Osteocyte (in vitro differentiated cells): ENCODE measurements around the gene URB2. TPM values are rescaled to one million over a fixed set of nuclear protein-coding genes. Genes with fewer than 3 reads are reported as not detected.
A peak's percentile ranks its signal among the peaks of the same experiment; 100 is the strongest.

ENCODE experiments used
- DNase-seq: peaks from one replicate; pipeline ENCODE4 v3.0.0; 2021; ENCODE audit warnings: mixed read lengths; ENCODE audit not compliant: unreplicated experiment; ENCODE audit errors: extremely low spot score
- H3K27ac Mint-ChIP-seq: one replicate; pipeline ENCODE4 v1.8.0; 2021; ENCODE audit warnings: mild to moderate bottlenecking, mixed read lengths; ENCODE audit not compliant: unreplicated experiment
- H3K27me3 Mint-ChIP-seq: one replicate; pipeline ENCODE4 v1.8.0; 2021; ENCODE audit warnings: mixed read lengths; ENCODE audit not compliant: unreplicated experiment
- H3K36me3 Mint-ChIP-seq: one replicate; pipeline ENCODE4 v1.8.0; 2021; ENCODE audit warnings: mixed read lengths; ENCODE audit not compliant: unreplicated experiment
- H3K4me1 Mint-ChIP-seq: one replicate; pipeline ENCODE4 v1.8.0; 2021; ENCODE audit warnings: mixed read lengths; ENCODE audit not compliant: unreplicated experiment
- H3K4me3 Mint-ChIP-seq: one replicate; pipeline ENCODE4 v1.8.0; 2021; ENCODE audit warnings: mild to moderate bottlenecking, moderate library complexity, mixed read lengths; ENCODE audit not compliant: unreplicated experiment
- H3K9me3 Mint-ChIP-seq: one replicate; pipeline ENCODE4 v1.8.0; 2021; ENCODE audit warnings: mixed read lengths; ENCODE audit not compliant: unreplicated experiment
- long read RNA-seq: library from polyadenylated mRNA; unstranded; transcript quantifications from one replicate; pipeline ENCODE4 v2.0.0, GENCODE V29; 2021
- total RNA-seq: library from RNA; stranded (reverse); gene quantifications from 2 replicates; pipeline ENCODE4 v1.2.1, GENCODE V29; 2021
- TF ChIP-seq, protein P1 (sequence below): fragments of 200-600 bp; sonication (generic); IDR thresholded peaks from 2 replicates; pipeline ENCODE4 v1.5.0; 2021; ENCODE audit warnings: antibody characterized with exemption, mild to moderate bottlenecking, moderate library complexity

Gene URB2
- 11.1 and 11.5 TPM in 2 replicates for total RNA-seq
- long read RNA-seq, full-length matches to known transcripts, result 2 of 15 reads
- long read RNA-seq, partial matches to known transcripts, result 10 of 15 reads
- long read RNA-seq, other reads (novel, unspliced or antisense), result 3 of 15 reads

GRCh38 chr1:229625915-229626831, at the start of gene URB2, which contains the start of gene TAF5L:
TSS of gene URB2 (plus strand) at chr1:229626247. CDS start at chr1:229627634, 1,387 bp downstream.
TSS of gene TAF5L (minus strand) at chr1:229626122. CDS start at chr1:229614482, 11,640 bp downstream.
- TF ChIP-seq, protein P1, sequence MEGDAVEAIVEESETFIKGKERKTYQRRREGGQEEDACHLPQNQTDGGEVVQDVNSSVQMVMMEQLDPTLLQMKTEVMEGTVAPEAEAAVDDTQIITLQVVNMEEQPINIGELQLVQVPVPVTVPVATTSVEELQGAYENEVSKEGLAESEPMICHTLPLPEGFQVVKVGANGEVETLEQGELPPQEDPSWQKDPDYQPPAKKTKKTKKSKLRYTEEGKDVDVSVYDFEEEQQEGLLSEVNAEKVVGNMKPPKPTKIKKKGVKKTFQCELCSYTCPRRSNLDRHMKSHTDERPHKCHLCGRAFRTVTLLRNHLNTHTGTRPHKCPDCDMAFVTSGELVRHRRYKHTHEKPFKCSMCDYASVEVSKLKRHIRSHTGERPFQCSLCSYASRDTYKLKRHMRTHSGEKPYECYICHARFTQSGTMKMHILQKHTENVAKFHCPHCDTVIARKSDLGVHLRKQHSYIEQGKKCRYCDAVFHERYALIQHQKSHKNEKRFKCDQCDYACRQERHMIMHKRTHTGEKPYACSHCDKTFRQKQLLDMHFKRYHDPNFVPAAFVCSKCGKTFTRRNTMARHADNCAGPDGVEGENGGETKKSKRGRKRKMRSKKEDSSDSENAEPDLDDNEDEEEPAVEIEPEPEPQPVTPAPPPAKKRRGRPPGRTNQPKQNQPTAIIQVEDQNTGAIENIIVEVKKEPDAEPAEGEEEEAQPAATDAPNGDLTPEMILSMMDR, result no peak
- Mint-ChIP-seq H3K4me3 (peak within 1 kb of the TSS; percentile 98), H3K27me3 (no peaks in the 10 kb centered on the region), H3K4me1 (peaks cover 37% of the 10 kb centered on the region), H3K36me3 (peaks cover 5% of the 10 kb centered on the region), H3K27ac (peak within 1 kb of the TSS; percentile 92), H3K9me3 (no peaks in the 10 kb centered on the region)
- DNase-seq, result peak; percentile 95

DNA sequence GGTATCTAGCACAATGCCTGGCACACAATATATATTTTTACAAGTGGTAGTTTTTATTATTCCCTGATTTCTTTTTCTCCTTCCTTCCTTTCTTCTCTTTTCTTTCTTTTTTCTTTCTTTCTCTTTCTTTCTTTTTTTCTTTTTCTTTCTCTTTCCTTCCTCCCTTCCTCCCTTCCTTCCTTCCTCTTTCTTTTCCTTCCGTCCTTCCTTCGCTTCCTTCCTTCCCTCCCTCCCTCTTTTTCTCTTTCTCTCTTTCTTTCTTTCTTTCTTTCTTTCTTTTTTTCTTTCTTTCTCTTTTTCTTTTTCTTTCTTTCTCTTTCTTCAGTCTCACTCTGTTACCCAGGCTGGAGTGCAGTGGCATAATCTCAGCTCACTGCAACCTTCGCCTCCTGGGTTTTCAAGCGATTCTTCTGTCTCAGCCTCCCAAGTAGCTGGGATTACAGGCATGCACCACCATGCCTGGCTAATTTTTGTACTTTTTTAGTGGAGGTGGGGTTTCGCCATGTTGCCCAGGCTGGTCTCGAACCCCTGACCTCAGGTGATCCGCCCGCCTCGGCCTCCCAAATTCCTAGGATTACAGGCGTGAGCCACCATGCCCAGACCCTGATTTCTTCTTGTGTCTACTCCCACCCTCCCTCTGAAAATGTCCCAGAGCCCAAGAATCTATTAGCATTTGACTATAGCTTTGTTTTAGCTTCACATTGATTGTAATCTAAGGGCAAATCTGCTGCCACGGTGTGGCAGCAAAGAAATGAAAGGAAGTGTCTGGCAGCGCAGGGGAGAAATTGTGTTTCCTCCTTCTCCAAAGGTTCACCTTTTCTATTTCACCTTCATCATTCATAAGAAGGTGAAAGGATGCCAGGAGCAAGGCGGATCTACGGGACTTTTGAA, 47.6 kb upstream of the URB2 start:
- DNase-seq, result no peak
- H3K27me3 Mint-ChIP-seq, result peaks cover 3% of the 10 kb centered on the region
- peak overlapping the region; percentile 13 for H3K27ac Mint-ChIP-seq
- H3K9me3 Mint-ChIP-seq, result no peaks in the 10 kb centered on the region
- H3K4me1 Mint-ChIP-seq, result peaks cover 23% of the 10 kb centered on the region
- TF ChIP-seq, protein P1, result no peak
- H3K4me3 Mint-ChIP-seq, result no peak overlapping the region
- H3K36me3 Mint-ChIP-seq, result no peaks in the 10 kb centered on the region

DNA sequence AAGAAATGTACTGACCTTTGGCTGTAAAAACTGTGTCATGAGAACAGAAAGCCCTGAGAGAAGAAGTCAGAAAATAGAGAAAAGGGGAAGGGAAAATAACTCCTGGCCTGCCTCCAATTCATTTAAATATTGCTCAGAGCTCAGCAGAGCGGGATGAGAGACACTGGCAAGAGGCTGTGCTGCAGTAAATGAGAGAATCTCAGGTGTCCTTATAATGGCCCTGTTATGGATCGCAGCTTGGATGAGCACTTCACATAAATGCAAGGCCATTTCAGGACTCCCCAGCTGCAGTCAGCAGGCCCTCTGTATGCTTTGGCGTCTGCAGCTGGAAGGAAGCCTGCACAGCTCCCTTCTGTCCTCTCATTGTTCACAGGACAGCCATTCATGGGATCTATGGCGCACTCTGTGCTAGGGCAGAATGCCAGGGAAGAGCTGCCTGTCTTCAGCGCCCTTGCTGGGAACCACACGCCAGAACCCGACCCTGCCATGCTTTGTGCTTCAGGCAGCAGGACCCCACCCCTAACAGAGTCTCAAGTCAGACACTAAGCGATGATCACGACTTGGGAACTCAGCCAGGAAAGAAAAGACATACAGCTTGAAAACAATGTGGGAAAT, 46.9 kb upstream of the URB2 start:
- Mint-ChIP-seq H3K4me3 (peak overlapping the region; percentile 34), H3K36me3 (no peaks in the 10 kb centered on the region), H3K4me1 (peaks cover 23% of the 10 kb centered on the region), H3K27ac (peak overlapping the region; percentile 70), H3K27me3 (no peaks in the 10 kb centered on the region), H3K9me3 (no peaks in the 10 kb centered on the region)
- TF ChIP-seq, protein P1, result no peak
- peak; percentile 83 for DNase-seq

DNA sequence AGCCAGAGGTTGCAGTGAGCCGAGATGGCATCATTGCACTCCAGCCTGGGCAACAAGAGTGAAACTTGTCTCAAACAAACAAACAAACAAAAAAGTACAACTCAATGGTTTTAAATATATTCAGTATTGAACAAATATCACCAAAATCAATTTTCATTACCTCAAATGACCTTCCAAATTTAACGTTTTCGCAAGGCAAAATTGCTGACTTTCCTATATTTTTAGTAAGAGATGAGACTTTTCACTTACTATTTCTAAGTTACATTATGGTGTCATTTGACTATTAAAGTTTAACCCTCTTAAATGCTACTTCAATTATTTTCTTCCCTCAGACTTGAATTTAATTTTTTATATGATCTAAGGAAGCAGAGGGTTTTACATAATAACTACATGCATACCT, 44.6 kb upstream of the URB2 start:
- Mint-ChIP-seq H3K27ac (no peak overlapping the region), H3K27me3 (no peaks in the 10 kb centered on the region), H3K9me3 (no peaks in the 10 kb centered on the region), H3K4me1 (peaks cover 23% of the 10 kb centered on the region), H3K4me3 (no peak overlapping the region), H3K36me3 (no peaks in the 10 kb centered on the region)
- TF ChIP-seq, protein P1, result no peak
- no peak for DNase-seq
